Stimulated activated CD4-positive, alpha-beta T cell treated with anti-CD3 and anti-CD28 coated beads, Interleukin-15, amount 100 ng/mL, for 48 hours (primary cell): Measurements from ENCODE around the gene RTF2.
"Not testable (repeated sequence)": the region's sequence is repeated elsewhere in the genome, so short reads cannot be mapped to it uniquely, and the experiment has no call there.

Experiments used
- DNase-seq, 2 donors: peaks; one replicate each; pipeline ENCODE4 v3.0.0-alpha.2; 2020; ENCODE audit warnings: low read depth in 2 of 2

The RTF2 gene

DNA sequence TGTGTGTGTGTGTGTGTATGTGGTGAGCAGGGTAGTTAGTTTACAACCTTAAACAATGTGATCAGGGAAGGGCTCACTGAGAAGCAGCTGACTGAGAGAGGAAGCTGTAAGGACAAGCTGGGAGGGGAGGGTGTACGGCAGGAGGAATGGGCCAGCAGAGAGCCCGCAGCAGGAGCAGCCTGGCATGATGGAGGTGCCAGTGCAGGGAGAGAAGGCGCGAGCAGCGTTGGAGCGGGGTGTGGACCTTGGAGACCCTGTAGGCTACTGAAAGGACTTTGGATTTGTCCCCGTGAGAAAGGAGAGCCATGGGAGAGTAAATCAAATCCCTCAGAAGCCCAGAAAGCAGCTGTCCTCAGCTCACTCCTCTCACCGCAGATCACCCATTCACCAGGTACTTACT is 83.1 kb downstream of the RTF2 start:
- DNase-seq = no peak

DNA sequence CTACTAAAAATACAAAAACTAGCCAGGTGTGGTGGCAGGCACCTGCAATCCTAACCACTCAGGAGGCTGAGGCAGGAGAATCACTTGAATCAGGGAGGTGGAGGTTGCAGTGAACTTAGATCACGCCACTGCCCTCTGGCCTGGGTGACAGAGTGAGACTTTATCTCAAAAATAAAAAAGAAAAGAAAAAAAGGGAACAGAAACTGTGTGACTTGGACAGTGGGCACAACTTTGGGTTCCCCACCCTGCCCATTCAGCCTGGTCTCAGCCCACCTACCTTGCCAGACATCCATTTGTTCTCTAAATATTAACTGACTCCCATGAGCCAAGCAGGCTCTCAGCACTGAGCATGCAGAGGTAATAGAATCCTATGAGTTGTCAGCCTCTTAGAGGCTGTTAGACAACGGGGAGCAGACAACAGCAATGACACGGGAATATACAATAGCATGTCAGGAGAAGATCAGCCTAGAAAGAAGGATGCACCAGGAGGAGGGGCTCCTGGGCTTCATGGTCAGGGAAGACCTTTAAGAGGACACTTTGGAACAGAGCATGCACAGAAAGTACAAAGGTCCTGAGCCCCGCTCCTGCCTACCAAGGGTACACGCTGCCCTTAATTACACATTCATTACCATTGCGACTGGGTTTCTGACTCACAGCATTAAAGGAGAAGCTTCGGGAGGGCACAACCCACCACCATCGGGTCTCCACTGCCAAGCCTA is 84.6 kb downstream of the RTF2 start:
- no peak for DNase-seq

DNA sequence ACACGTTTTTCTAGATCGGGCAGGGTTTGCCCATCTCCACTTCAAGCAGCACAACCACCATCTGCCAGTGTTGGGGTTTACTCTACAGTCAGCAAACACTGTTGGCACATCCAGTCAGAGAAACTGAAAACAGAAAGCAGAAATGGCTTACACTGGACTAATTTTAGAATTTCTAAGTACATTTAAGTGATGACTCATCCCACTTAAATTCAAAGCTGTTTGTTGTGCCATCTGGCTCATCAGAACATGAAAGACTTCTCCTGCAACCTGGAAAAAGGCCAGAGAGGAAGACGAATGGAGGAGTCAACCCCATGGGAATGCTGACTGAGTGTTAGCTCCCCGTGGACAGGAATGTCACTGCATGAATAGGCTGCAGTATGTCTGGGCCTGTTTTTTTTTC is 86.4 kb downstream of the RTF2 start:
- DNase-seq = no peak

- DNase-seq = no peak
Measured at GRCh38 chr20:56558968-56559367, 90.5 kb downstream of the RTF2 start.

- not testable (repeated sequence) for DNase-seq
Measured at GRCh38 chr20:56564526-56564925, 96.1 kb downstream of the RTF2 start.

DNA sequence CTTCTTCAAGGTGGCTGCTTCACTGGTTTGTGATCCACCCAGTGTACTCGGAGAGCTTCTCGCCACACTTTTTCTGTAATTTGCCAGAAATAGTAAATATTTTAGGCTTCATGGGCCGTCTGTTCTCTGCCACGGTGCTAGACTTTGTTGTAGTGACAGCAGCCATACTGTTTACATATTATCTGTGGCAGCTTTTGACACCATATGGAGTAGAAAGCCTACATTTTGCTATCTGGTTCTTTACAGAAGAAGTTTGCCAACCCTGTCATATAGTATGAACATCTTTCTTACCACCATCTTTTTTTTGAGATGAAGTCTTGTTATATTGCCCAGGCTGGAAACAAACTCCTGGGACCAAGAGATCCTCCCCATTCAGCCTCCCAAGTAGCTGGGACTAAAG is 97.1 kb downstream of the RTF2 start:
- DNase-seq = no peak

GRCh38 chr20:56566621-56567020 is 98.2 kb downstream of the RTF2 start:
- no peak for DNase-seq
